Measurements from ENCODE around the gene NUDT21. TPM values are rescaled to one million over a fixed set of nuclear protein-coding genes. Genes with fewer than 3 reads are reported as not detected.

Gene NUDT21
- total and polyA plus RNA-seq, 2 of the 8 experiments (the other 6 are each of a cell fraction or from before 2014, with no cell fraction given), result 78.1 to 277 TPM

GRCh38 chr16:56463153-56463552 lies 12.0 kb upstream of the NUDT21 start:
- Histone ChIP-seq H3K14ac (ENCODE audit: insufficient read length) (no peak overlapping the region), H3K23ac (ENCODE audit: insufficient read length) (no peak overlapping the region), H3K36me3 (ENCODE audit: control insufficient read depth in 2 of 4, insufficient read depth in 4 of 4, low read length in 3 of 4) (peaks cover 13 to 73% (median 50%) of the 10 kb centered on the region in 4 experiments), H3K4me1 (replicated peaks in 1 of 4; ENCODE audit: control insufficient read depth in 3 of 4, insufficient read depth in 4 of 4, low read length in 3 of 4) (no peaks in the 10 kb centered on the region), H2BK120ac (replicated peaks; ENCODE audit: low read depth, low read length) (no peak overlapping the region), H2BK5ac (ENCODE audit: low read depth, low read length) (no peak overlapping the region), H3K79me2 (ENCODE audit: control insufficient read depth in 1 of 2, insufficient read depth in 2 of 2, low read length in 2 of 2) (no peaks in the 10 kb centered on the region), H3K79me1 (ENCODE audit: low read depth, low read length) (no peaks in the 10 kb centered on the region), H4K91ac (replicated peaks; ENCODE audit: insufficient read length, low read length) (no peak overlapping the region), H3K4me2 (ENCODE audit: insufficient read depth in 1 of 2, low read depth in 2 of 2, low read length in 2 of 2) (no peak overlapping the region), H3K18ac (ENCODE audit: extremely low read depth, low read length) (no peak overlapping the region), H3K27me3 (replicated peaks in 1 of 4; ENCODE audit: control insufficient read depth in 3 of 4, extremely low read depth in 1 of 4, insufficient read depth in 3 of 4, low read length in 3 of 4) (no peaks in the 10 kb centered on the region), H3K4ac (replicated peaks; ENCODE audit: insufficient read length, low read depth, low read length) (no peak overlapping the region), H2AFZ (ENCODE audit: low read length) (no peak overlapping the region), H2AK5ac (ENCODE audit: low read depth, low read length) (no peak overlapping the region), H3K27ac (ENCODE audit: low read depth, low read length) (no peak overlapping the region), H3K9me3 (ENCODE audit: insufficient read depth in 2 of 2, low read depth in 1 of 2, low read length in 1 of 2) (no peaks in the 10 kb centered on the region), H4K8ac (ENCODE audit: extremely low read depth, insufficient read depth, low read length) (no peak overlapping the region), H2BK15ac (ENCODE audit: low read length) (no peak overlapping the region), H3K56ac (replicated peaks; ENCODE audit: insufficient read length, low read depth, low read length) (no peak overlapping the region), H4K5ac (ENCODE audit: insufficient read length, low read depth, low read length) (no peak overlapping the region), H4K20me1 (replicated peaks in 1 of 2; ENCODE audit: control insufficient read depth in 1 of 2, insufficient read depth in 2 of 2, low read length in 2 of 2) (no peaks in the 10 kb centered on the region), H2BK12ac (ENCODE audit: low read depth, low read length) (no peak overlapping the region), H3K9ac (replicated peaks in 1 of 4; ENCODE audit: extremely low read depth in 1 of 4, low read depth in 3 of 4, low read length in 3 of 4) (no peak overlapping the region), H3K4me3 (ENCODE audit: extremely low read depth in 1 of 4, insufficient read depth in 2 of 4, low read depth in 3 of 4, low read length in 4 of 4) (no peak overlapping the region), H2BK20ac (ENCODE audit: low read length) (no peak overlapping the region), H3K23me2 (ENCODE audit: low read depth, low read length) (no peaks in the 10 kb centered on the region)
- CTCF ChIA-PET (ENCODE audit: partially characterized antibody), result no interaction called here
- WGBS, 2 experiments (ENCODE audit: extremely low coverage in 1 of 2, insufficient coverage in 1 of 2, insufficient read length in 1 of 2, insufficient replicate concordance in 2 of 2, low coverage in 1 of 2, low lambda C conversion rate in 2 of 2, missing lambda C conversion rate in 1 of 2), result 98% methylated on average over 6 of the region's 6 CpGs; no CpG with 5 or more reads in 1 of the 2 experiments
- POLR2A ChIA-PET (ENCODE audit: partially characterized antibody), result interaction anchor here (1.2 kb wide), 1 partner anchor 18 kb away, joined by 5 read pairs; no protein-coding TSS in a partner anchor
- DNase-seq (ENCODE audit: low read depth in 1 of 2, low spot score in 2 of 2) (no peak), FAIRE-seq (no peak)
- TF ChIP-seq ZNF274 (IDR thresholded peaks at IDR 0.05; ENCODE audit: borderline replicate concordance, extremely low read depth, low read length) (no peak), SIX5 (IDR thresholded peaks at IDR 0.05; ENCODE audit: low read depth, low read length) (no peak), SUZ12 (IDR thresholded peaks at IDR 0.05; ENCODE audit: low read length) (no peak)

Data from H1 (cell line).